ENCODE results near the gene OR6N1.

DNA sequence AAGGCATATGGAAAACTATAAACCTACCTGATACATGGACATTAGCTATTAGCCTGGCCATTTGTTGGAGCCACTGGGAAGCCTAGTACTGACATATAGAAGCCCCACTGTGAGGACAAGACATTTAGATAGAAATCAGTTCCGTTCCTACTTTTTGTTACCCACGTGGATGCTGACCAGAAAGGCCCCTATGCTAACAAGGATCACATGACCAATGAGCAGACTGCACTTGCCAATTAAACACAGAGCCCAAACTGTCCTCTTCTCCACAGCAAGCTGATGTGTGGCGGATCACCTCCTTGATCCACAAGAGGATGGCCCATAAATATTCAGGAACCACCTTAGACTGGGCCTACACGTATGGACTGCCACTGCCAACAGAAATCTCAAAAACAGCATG is 40.3 kb downstream of the OR6N1 start:
- TF ChIP-seq, protein P1, sequence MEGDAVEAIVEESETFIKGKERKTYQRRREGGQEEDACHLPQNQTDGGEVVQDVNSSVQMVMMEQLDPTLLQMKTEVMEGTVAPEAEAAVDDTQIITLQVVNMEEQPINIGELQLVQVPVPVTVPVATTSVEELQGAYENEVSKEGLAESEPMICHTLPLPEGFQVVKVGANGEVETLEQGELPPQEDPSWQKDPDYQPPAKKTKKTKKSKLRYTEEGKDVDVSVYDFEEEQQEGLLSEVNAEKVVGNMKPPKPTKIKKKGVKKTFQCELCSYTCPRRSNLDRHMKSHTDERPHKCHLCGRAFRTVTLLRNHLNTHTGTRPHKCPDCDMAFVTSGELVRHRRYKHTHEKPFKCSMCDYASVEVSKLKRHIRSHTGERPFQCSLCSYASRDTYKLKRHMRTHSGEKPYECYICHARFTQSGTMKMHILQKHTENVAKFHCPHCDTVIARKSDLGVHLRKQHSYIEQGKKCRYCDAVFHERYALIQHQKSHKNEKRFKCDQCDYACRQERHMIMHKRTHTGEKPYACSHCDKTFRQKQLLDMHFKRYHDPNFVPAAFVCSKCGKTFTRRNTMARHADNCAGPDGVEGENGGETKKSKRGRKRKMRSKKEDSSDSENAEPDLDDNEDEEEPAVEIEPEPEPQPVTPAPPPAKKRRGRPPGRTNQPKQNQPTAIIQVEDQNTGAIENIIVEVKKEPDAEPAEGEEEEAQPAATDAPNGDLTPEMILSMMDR (IDR thresholded peaks at IDR 0.05; ENCODE audit: low read length) = no peak
- TF ChIP-seq EZH2 (IDR thresholded peaks at IDR 0.05; ENCODE audit: borderline replicate concordance, low read length) = no peak
